GM12892 (cell line): ENCODE measurements around the gene PPP3R2.

Source experiments
- POLR2A ChIP-seq: IDR thresholded peaks from 2 replicates; pipeline ENCODE4 v1.6.1; 2011; ENCODE audit warnings: low read depth, low read length, control low read depth
- POLR2AphosphoS5 ChIP-seq: IDR thresholded peaks from 2 replicates; pipeline ENCODE4 v1.6.1; 2011; ENCODE audit warnings: low read depth, low read length, control low read depth
- TAF1 ChIP-seq: IDR thresholded peaks from 2 replicates; pipeline ENCODE4 v1.6.1; 2011; ENCODE audit warnings: low read depth, mild to moderate bottlenecking, control low read depth, low read length, borderline replicate concordance

- TF ChIP-seq TAF1 = no peak
- TF ChIP-seq POLR2AphosphoS5 = no peak
- no peak for TF ChIP-seq POLR2A
Measured at GRCh38 chr9:101578378-101578777, 16.4 kb downstream of the PPP3R2 start.
